BLaER1 treated with 17β-estradiol and CSF1 and Interleukin-3, amounts not matched to agents 10 nM and 100 nM (cell line): Measurements from ENCODE around the gene TLL1.

Source experiments
- H3K27ac ChIP-seq, 11 experiments: shearing (Covaris generic); formaldehyde crosslinking; 2 replicates each; pipeline ENCODE4 v1.8.1; 2022
- H3K27me3 ChIP-seq, 11 experiments: shearing (Covaris generic); formaldehyde crosslinking; 2 replicates each; pipeline ENCODE4 v1.8.1; 2022
- H3K36me3 ChIP-seq, 11 experiments: shearing (Covaris generic); formaldehyde crosslinking; 2 replicates each; pipeline ENCODE4 v1.8.1; 2022
- H3K4me1 ChIP-seq, 10 experiments: shearing (Covaris generic); formaldehyde crosslinking; 2 replicates each; pipeline ENCODE4 v1.8.1; 2022
- H3K4me2 ChIP-seq, 11 experiments: shearing (Covaris generic); formaldehyde crosslinking; 2 replicates each; pipeline ENCODE4 v1.8.1; 2022
- H3K4me3 ChIP-seq, 10 experiments: shearing (Covaris generic); formaldehyde crosslinking; 2 replicates each; pipeline ENCODE4 v1.8.1; 2022
- H3K9ac ChIP-seq, 11 experiments: shearing (Covaris generic); formaldehyde crosslinking; 2 replicates each; pipeline ENCODE4 v1.8.1; 2022
- H3K9me3 ChIP-seq, 11 experiments: shearing (Covaris generic); formaldehyde crosslinking; replicated peaks in 1 of 11; 2 replicates each; pipeline ENCODE4 v1.8.1; 2022
- H4K20me1 ChIP-seq, 11 experiments: shearing (Covaris generic); formaldehyde crosslinking; 2 replicates each; pipeline ENCODE4 v1.8.1; 2022
- Cebpa-rat ChIP-seq, 11 experiments: shearing (Covaris generic); IDR thresholded peaks; 2 replicates each; pipeline ENCODE4 v1.8.1; 2022

TLL1 gene

GRCh38 chr4:166091146-166091545, 218.1 kb downstream of the TLL1 start:
- Histone ChIP-seq H3K4me3 (no peak overlapping the region), H3K27ac (no peak overlapping the region), H4K20me1 (no peaks in the 10 kb centered on the region), H3K36me3 (no peaks in the 10 kb centered on the region), H3K9me3 (no peaks in the 10 kb centered on the region), H3K4me2 (no peak overlapping the region), H3K27me3 (no peaks in the 10 kb centered on the region), H3K9ac (no peak overlapping the region), H3K4me1 (no peaks in the 10 kb centered on the region)
- no peak for TF ChIP-seq Cebpa-rat (IDR thresholded peaks at IDR 0.05)

GRCh38 chr4:166091912-166092510, 219.0 kb downstream of the TLL1 start:
- H3K9me3 ChIP-seq: no peaks in the 10 kb centered on the region
- H3K27ac ChIP-seq: no peak overlapping the region
- no peak overlapping the region for H3K9ac ChIP-seq

GRCh38 chr4:166092797-166093290, 219.8 kb downstream of the TLL1 start:
- Histone ChIP-seq H3K27me3 (no peaks in the 10 kb centered on the region), H3K4me3 (no peak overlapping the region), H3K4me1 (no peaks in the 10 kb centered on the region), H3K36me3 (no peaks in the 10 kb centered on the region), H3K9me3 (no peaks in the 10 kb centered on the region), H3K9ac (no peak overlapping the region), H4K20me1 (no peaks in the 10 kb centered on the region), H3K27ac (no peak overlapping the region), H3K4me2 (no peak overlapping the region)
- TF ChIP-seq Cebpa-rat (IDR thresholded peaks at IDR 0.05): no peak

More at GRCh38 chr4:166091912-166092510, 219.0 kb downstream of the TLL1 start:
- no peak overlapping the region for H3K4me2 ChIP-seq
- no peaks in the 10 kb centered on the region for H3K36me3 ChIP-seq
- no peak overlapping the region for H3K4me3 ChIP-seq
- no peaks in the 10 kb centered on the region for H3K4me1 ChIP-seq
- H4K20me1 ChIP-seq: no peaks in the 10 kb centered on the region
- H3K27me3 ChIP-seq: no peaks in the 10 kb centered on the region
- no peak for TF ChIP-seq Cebpa-rat (IDR thresholded peaks at IDR 0.05)

GRCh38 chr4:166104623-166105022, 231.6 kb downstream of the TLL1 start:
- no peak overlapping the region for H3K4me3 ChIP-seq
- no peak for TF ChIP-seq Cebpa-rat (IDR thresholded peaks at IDR 0.05)
- H4K20me1 ChIP-seq: no peaks in the 10 kb centered on the region

GRCh38 chr4:166121897-166122296, 248.9 kb downstream of the TLL1 start:
- Histone ChIP-seq H3K4me1 (no peaks in the 10 kb centered on the region), H3K27ac (no peak overlapping the region), H4K20me1 (no peaks in the 10 kb centered on the region), H3K4me3 (no peak overlapping the region), H3K4me2 (no peak overlapping the region), H3K9me3 (no peaks in the 10 kb centered on the region), H3K36me3 (no peaks in the 10 kb centered on the region), H3K9ac (no peak overlapping the region), H3K27me3 (no peaks in the 10 kb centered on the region)
- TF ChIP-seq Cebpa-rat (IDR thresholded peaks at IDR 0.05): no peak

More at GRCh38 chr4:166104623-166105022, 231.6 kb downstream of the TLL1 start:
- Histone ChIP-seq H3K4me1 (no peaks in the 10 kb centered on the region), H3K9ac (no peak overlapping the region), H3K4me2 (no peak overlapping the region), H3K27ac (no peak overlapping the region), H3K9me3 (no peaks in the 10 kb centered on the region), H3K27me3 (no peaks in the 10 kb centered on the region), H3K36me3 (no peaks in the 10 kb centered on the region)

GRCh38 chr4:166123546-166123945, 250.5 kb downstream of the TLL1 start:
- no peak overlapping the region for H3K27ac ChIP-seq
- H3K27me3 ChIP-seq: no peaks in the 10 kb centered on the region
- no peaks in the 10 kb centered on the region for H3K4me1 ChIP-seq
- H3K9ac ChIP-seq: no peak overlapping the region
- no peaks in the 10 kb centered on the region for H3K36me3 ChIP-seq
- no peak for TF ChIP-seq Cebpa-rat (IDR thresholded peaks at IDR 0.05)
- H4K20me1 ChIP-seq: no peaks in the 10 kb centered on the region
- no peaks in the 10 kb centered on the region for H3K9me3 ChIP-seq
- no peak overlapping the region for H3K4me2 ChIP-seq
- no peak overlapping the region for H3K4me3 ChIP-seq

- no peak overlapping the region for H3K4me2 ChIP-seq
- no peaks in the 10 kb centered on the region for H4K20me1 ChIP-seq
- no peaks in the 10 kb centered on the region for H3K36me3 ChIP-seq
- H3K9me3 ChIP-seq: no peaks in the 10 kb centered on the region
- H3K4me1 ChIP-seq: no peaks in the 10 kb centered on the region
- H3K9ac ChIP-seq: no peak overlapping the region
- H3K27me3 ChIP-seq: no peaks in the 10 kb centered on the region
- H3K4me3 ChIP-seq: no peak overlapping the region
- TF ChIP-seq Cebpa-rat (IDR thresholded peaks at IDR 0.05): no peak
- H3K27ac ChIP-seq: no peak overlapping the region
These were observed 255.4 kb downstream of the TLL1 start for GRCh38 chr4:166128403-166128802.

- Histone ChIP-seq H3K4me1 (no peaks in the 10 kb centered on the region), H3K27me3 (no peaks in the 10 kb centered on the region), H3K4me3 (no peak overlapping the region), H3K4me2 (no peak overlapping the region), H3K36me3 (no peaks in the 10 kb centered on the region), H3K27ac (no peak overlapping the region), H4K20me1 (no peaks in the 10 kb centered on the region), H3K9ac (no peak overlapping the region), H3K9me3 (peaks cover 0 to 4% (median 0%) of the 10 kb centered on the region in 11 experiments; a peak in 1 of 22 replicates)
- TF ChIP-seq Cebpa-rat (IDR thresholded peaks at IDR 0.05): no peak
These were observed 261.2 kb downstream of the TLL1 start for GRCh38 chr4:166134285-166134684.

GRCh38 chr4:166140951-166141350, 267.9 kb downstream of the TLL1 start:
- Histone ChIP-seq H4K20me1 (no peaks in the 10 kb centered on the region), H3K9ac (no peak overlapping the region), H3K4me3 (no peak overlapping the region), H3K36me3 (no peaks in the 10 kb centered on the region), H3K27me3 (no peaks in the 10 kb centered on the region), H3K27ac (no peak overlapping the region), H3K4me1 (no peaks in the 10 kb centered on the region), H3K4me2 (no peak overlapping the region), H3K9me3 (no peaks in the 10 kb centered on the region)
- TF ChIP-seq Cebpa-rat (IDR thresholded peaks at IDR 0.05): no peak

GRCh38 chr4:166143227-166143626, 270.2 kb downstream of the TLL1 start:
- H3K9ac ChIP-seq: no peak overlapping the region
- H4K20me1 ChIP-seq: no peaks in the 10 kb centered on the region
- H3K4me1 ChIP-seq: no peaks in the 10 kb centered on the region
- H3K9me3 ChIP-seq: no peaks in the 10 kb centered on the region
- no peak overlapping the region for H3K4me3 ChIP-seq
- no peaks in the 10 kb centered on the region for H3K27me3 ChIP-seq
- TF ChIP-seq Cebpa-rat (IDR thresholded peaks at IDR 0.05): no peak
- H3K27ac ChIP-seq: no peak overlapping the region
- H3K4me2 ChIP-seq: no peak overlapping the region
- H3K36me3 ChIP-seq: no peaks in the 10 kb centered on the region
